Measurements from ENCODE around the gene HSH2D. TPM values are rescaled to one million over a fixed set of nuclear protein-coding genes. Genes with fewer than 3 reads are reported as not detected.

HSH2D gene
- total RNA-seq, 2 donors from 2014 or later: 0.16 to 0.56 TPM

DNA sequence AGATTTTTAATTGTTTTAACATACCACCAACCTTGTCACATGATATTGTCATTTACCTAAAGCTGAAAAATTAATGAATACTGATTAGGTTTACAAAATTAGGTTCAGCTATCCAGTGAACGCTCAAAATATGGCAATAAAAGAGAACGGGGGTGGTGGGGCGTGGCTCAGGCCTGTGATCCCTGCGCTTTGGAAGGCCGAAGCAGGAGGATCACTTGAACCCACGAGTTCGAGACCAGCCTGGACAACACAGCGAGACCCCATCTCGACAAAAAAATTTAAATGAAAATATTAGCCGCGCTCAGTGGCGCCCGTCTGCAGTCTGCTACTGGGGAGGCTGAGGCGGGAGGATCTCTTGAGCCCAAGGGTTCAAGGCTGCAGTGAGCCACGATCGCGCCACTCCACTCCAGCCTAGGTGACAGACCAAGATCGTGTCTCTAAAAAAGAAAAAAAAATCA lies 41.2 kb downstream of the HSH2D start:
- DNase-seq: no peak
- intact Hi-C loops (cut with DNase I): loop anchor here (5.0 to 10.0 kb wide), 3 partner anchors 70 to 602 kb away; partner anchors contain the start of gene RAB8A (in 1 of the 2)
- ATAC-seq: no peak

DNA sequence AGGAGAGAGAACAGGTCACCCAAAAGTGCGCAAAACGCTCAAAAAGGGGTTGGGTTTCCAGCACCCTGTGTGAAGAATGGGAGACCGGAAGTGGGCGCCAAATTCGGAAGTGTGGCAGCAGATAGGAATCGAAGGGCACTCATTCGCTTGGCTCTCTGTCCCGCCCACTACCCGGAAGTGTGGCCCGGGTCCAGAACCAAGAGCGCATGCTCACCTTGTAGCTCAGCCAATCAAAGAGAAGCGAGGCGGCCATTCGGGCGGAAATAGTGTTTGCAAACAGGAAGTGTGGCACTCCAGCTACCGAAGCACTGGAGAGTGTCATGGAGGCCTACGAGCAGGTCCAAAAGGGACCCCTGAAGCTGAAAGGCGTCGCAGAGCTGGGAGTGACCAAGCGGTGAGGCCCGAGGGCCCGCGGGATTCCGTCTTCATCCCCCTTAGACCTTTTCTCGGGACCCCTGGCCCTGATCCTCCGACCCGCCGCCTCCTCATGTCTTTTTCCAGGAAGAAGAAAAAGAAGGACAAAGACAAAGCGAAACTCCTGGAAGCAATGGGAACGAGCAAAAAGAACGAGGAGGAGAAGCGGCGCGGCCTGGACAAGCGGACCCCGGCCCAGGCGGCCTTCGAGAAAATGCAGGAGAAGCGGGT lies 41.8 kb downstream of the HSH2D start, which contains the start of gene FAM32A:
FAM32A (plus strand) TSS at position 288 of the 645 bp plus-strand sequence; CDS start at position 321, 33 bp downstream.
- intact Hi-C loops (cut with DNase I): loop anchor here in 1 of 2 donors (10.0 kb wide), 1 partner anchor 70 kb away; the partner anchor contains the start of gene RAB8A
- peak; percentile 99 for DNase-seq
- peak; percentile 98 for ATAC-seq

DNA sequence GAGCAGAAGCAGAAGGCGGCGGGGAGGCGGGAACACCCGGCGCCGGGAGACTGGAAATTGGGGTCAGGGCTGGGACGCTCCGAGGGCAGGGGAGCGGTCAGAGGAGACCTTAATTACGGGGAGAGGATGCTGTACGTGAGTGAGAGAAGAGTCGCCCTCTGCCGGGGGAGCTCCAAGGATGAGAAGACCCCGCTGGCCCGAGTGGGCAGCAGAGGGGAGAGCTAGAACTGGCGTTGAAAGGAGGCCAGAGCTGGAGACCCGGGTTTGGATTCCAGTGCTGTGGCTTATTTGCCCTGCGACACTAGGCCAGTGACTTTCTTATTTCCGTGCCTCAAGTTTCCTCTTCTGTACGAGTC lies 42.3 kb downstream of the HSH2D start:
- intact Hi-C loops (cut with DNase I): loop anchor here in 1 of 2 donors (10.0 kb wide), 1 partner anchor 71 kb away; the partner anchor contains the start of gene RAB8A
- ATAC-seq (peak; percentile 27 to 42), DNase-seq (peak; percentile 48)

DNA sequence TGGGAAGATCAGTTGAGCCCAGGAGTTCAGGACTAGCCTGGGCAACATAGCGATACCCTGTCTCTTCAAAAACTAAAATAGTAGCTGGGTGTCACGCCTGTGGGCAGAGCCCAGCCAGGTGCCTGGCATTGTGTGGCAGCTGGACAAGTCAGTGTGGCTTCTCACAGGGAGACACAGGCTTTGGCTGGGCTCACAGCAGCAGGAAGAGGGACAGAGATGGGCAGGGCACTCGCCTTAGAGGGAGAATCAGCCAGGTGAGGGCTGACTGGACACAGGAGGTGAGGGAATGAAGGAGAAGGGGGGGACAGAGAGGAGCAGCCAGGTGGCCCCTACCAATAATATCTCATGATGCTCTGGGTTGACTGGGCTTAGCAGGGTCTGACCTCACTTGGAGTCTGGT lies 45.0 kb downstream of the HSH2D start:
- DNase-seq (no peak), ATAC-seq (no peak)
- intact Hi-C loops (cut with DNase I): loop anchor here in 1 of 2 donors (10.0 kb wide), 1 partner anchor 74 kb away; the partner anchor contains the start of gene RAB8A

DNA sequence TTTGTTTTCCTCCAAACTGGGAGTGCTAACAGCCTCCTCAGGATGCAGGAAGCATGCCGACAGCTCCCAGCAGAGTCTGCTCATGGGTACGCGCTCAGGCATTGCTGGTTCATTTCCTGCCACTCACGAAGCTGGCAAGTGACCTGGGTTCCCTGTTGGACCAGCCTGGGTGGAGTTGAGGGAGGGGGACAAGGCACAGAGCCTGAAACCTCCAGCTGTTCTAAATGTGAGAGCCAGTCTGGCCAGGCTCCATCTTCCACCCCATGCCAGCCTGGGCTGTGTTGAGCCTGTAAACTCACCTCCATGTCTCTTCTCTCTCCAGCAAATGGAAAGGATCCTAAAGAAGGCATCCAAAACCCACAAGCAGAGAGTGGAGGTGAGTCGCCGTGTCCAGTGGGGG lies 46.7 kb downstream of the HSH2D start:
- intact Hi-C loops (cut with DNase I): no loop called here
- DNase-seq (no peak), ATAC-seq (no peak)

DNA sequence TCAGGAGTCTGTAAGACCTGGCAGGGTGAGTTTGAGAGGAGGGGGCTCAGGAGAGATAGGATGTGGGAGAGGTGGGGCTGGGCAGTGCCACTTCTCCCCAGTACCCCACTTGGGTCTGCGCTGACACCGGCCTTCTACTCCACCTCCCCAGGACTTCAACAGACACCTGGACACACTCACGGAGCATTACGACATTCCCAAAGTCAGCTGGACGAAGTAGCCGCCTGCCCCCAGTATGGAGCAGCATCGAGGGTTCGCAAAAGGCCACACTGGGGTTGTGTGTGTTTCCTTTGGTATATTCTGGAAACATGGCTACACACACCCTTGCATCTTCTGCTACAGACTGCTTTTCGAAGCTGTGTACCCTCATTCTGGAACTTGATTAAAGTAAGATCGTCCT lies 47.3 kb downstream of the HSH2D start:
- no peak for ATAC-seq
- no peak for DNase-seq
- intact Hi-C loops (cut with DNase I): no loop called here

DNA sequence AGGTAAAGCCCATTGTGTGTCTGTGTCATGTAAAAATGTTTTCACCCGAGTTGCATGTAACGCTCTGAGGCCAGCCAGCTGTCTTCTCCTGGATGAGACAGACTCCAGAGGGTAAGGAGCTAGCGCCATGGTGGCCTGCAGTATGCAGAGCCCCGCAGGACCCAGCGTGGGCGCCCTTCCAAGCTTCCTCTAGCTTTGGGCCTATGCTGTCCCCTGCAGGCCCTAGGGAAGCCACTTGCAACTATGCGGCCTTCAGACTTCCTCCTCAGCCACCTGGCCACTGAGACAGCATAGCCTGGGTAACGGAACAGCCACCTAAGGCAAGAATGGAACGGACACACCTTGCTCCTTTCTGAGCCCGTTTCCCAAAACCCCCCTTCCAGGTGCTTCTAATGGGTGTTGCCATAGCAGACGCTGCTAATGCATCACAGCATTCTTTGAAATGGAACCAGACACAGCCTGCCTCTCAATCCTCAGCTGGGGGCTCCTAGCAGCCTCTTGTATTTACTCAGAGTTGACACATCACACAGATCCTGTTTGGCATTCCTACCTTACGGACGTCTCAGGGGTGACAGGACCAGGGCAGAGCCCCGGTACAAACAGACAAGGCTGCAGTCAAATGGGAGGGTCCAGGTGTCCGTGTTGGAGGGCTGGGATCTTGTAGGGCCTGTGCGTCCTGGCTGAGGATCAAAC lies 47.9 kb downstream of the HSH2D start:
- intact Hi-C loops (cut with DNase I): no loop called here
- DNase-seq: no peak

DNA sequence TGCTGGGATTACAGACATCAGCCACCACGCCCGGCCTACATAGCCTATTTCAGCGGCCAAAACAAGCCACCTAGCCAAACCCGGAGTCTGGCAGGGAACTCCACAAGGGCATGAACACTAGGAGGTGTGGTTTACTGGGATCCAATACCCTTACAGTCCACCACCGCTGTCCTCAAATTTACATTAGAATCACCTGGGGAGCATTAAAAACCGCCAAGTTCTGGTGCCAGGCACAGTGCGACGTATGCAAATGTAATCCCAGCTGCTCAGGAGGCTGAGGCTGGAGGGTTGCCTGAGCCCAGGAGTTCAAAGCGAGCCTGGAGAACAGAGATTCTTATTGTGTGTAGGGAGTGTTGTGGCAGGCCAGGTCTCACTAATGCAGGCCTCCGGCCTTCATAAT lies 50.0 kb downstream of the HSH2D start:
- intact Hi-C loops (cut with DNase I): no loop called here
- DNase-seq: no peak
- no peak for ATAC-seq

More for the DNA sequence above, 47.9 kb downstream of the HSH2D start:
- no peak for ATAC-seq

DNA sequence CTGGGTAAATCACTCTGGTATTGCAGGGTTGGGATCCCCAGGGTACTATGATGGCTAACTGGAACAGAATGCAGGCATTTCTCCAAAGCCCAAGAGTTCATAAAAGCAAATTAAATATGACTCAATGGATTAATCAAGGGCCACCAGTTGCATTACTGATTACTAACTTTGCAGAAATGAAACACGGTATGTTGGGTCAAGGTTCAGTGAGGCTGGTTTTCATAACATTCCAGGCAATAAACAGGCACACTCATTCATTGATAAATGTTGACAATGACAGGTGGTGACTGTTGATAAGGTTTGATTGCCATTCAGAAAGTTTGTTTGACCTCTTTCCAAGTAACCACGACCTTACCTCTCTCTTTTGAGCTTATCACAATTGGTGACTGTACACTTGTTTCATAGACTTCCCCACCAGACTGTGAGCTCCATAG lies 53.7 kb downstream of the HSH2D start:
- intact Hi-C loops (cut with DNase I): no loop called here
- ATAC-seq: no peak
- DNase-seq: no peak

DNA sequence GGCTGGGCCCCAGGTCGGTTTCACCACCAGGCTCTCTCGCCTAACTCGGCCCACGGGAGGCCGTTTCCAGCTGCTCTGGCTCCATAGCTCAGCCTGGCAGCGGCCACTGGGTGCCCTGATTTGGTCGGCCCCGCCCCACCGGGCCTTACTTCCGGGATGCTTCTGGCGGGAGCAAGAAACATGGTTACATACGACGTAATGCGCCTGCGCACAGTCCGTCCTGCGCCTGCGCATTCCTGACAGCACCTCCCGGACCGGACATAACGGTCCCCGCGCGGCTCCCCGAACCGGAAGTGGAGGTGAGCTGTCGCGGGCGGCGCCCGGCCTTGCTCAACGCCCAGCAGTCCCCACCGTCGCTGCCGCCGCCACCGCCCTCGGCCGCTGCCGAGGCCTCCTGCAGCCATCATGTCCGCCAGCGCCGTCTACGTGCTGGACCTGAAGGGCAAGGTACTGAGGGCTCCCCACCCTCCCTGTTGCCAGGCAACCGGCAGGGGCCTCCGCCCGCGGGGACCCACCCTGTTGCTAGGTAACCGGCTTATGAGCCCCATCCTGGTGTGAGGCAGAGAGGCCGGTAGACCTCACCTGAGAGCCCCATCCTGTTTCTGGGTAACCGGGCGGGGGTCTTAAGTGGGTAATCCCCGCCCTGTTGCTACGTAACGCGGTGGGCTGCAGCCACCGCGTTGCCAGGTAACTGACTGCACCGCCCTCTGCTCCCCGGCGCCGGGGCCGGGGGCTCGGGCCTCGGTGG lies 54.3 kb downstream of the HSH2D start, which contains the start of gene AP1M1:
AP1M1 (plus strand) TSS at position 290 of the 748 bp plus-strand sequence; CDS start at position 406, 116 bp downstream.
- intact Hi-C loops (cut with DNase I): no loop called here
- peak; percentile 94 to 96 for ATAC-seq
- DNase-seq: peak; percentile 99

DNA sequence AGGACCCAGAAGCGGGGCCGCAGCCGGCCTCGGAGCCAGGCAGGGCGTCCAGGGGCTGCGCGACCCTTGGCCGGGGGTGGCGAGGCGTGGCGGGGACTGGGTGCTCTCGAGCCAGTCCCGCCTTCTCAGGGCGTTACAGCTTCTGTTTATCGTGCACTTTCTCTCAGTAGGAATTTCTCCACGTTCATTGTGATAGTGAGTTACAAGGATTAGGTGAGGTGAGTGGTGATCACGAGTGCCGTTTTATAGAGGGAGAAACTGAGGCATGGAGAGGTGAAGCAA lies 54.8 kb downstream of the HSH2D start:
- intact Hi-C loops (cut with DNase I): no loop called here
- ATAC-seq: peak; percentile 3 to 26

DNA sequence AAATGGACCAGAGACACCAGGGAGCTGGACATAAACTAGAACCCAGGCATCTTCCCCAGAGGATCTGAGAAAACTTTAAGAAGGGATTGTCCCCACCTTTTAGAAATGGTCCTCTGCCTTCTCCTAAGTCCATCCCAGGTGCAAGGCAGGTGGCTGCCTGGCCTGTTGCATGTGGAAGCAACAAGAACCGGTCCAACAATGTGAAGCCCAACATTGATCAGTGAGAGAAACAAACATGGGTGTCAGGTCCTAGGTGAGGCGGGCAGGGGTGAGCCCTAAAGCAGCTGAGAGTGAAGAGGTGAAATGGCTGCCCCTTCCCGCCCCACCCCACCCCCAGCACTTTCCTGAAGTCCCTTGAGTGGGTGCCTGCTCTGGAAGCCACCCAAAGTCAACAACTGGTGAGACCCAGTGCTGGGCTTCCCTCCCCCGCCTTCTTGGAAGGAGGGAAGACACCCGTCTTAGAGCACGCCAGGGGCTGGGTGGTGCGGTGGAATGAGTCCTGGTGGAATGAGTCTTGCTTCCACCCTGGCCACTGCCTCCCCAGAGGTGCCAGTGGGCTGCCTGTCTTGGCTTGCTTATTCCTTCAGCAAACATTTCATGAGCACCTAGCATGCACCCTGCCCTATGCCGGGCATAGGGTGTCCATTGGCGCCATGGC lies 55.9 kb downstream of the HSH2D start:
- no peak for ATAC-seq
- no peak for DNase-seq
- intact Hi-C loops (cut with DNase I): no loop called here

More for the DNA sequence above, 54.8 kb downstream of the HSH2D start:
- DNase-seq: no peak

DNA sequence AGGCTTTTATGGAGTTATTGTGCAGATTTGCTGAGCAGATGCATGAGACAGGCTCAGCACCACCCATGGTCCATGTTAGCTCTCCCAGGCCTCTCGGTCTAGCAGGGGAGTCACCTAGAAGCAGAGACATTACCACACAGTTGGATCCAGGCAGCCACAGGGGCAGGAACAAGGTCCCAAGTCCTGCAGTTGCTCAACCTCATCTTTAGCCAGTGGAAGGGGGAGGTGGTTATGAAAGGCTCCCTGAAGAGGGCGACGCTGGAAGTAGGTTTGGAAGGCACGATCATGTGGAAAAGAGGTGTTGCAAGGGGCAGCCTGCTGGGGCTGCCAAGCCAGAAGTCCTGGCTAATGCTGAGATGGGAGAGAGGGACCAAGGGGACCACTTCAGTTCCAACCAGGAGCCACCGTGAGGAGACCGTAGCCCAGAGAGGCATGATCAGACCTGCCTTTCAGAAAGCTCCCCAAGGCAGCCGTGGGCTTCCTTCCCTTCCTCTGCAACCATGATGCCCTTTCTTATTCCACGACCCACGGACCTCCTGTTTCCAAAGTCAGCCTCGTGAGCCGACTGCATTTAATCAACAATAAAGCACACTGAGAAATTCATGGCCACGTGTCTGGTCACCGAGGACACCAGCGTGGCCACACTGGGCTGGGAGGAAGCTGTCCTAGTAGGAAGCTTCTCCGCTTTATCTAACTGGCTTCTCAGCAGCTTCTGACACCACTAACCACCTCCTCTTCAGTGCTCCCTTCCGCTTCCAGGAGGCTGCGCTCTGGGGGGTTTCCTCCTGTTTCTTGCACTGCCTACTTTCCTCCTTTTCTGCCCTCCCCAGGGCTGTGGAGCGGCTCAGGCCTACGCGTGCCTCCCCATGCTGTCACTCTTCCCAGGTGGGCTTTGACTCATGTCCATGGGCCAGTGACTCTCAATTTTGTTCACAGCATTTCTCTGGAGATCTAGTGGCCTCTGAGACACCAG lies 56.8 kb downstream of the HSH2D start:
- ATAC-seq (peak in 1 of 2 donors; percentile 21), DNase-seq (no peak)
- intact Hi-C loops (cut with DNase I): no loop called here

DNA sequence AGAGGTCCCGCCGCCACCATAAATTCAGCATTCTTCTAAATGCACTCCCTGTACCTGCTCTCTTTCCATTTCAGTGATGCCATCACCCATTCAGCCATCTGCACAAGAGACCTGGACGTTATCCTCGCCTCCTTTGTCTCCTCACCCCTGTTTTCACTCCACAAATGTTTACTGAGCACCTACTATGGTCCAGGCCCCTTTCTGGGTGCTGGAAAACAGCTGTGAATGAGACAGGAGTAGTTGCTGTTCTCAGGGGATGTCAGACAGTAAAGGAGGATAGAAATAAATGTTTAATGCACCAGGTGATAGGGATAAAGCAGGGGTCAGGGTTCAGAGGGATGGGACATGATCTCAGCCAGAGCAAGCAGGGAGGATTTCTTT lies 57.5 kb downstream of the HSH2D start:
- intact Hi-C loops (cut with DNase I): no loop called here
- DNase-seq (no peak), ATAC-seq (no peak)

DNA sequence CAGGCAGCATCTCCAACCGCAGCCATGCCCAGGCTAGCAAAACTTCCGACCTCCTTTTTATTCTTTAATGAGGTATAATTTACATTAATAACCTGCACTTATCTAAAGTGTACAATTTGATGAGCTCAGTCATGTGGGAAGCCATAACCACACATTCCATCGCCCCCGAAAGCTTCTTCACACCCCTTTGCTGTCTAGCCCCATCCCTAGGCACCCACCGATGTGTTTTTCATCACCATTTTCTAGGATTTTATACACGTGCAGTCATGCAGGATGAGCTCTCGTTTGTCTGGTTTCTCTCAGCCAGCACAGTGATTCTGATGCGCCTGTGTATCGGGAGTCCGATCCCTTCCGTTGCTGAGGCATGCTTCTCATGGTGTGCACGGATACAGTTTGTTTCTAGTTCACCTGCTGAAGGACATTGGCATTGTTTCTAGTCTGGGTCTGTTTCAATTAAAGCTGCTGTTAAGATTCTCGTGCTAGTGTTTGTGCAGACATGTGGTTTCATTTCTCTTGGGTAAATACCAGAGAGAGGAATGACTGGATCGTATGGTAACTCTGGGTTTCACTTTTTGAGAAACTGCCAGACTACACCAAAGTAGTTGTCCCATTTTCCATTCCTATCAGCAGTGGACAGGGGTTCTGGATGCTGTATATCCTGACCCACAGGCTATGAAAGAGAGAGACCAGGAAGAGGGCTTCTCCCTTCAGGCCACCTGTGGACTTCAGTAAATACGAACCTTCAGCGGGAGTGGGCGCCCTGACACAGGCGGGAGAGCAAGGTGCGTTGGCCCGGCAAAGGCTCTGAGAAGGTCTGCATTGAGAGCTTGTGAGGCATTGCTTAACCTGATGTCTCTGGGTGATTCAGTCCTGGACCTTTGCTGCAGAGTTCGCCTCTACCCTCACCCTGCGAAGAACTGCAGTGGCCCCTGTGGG lies 59.1 kb downstream of the HSH2D start:
- intact Hi-C loops (cut with DNase I): no loop called here
- DNase-seq (no peak), ATAC-seq (no peak)

DNA sequence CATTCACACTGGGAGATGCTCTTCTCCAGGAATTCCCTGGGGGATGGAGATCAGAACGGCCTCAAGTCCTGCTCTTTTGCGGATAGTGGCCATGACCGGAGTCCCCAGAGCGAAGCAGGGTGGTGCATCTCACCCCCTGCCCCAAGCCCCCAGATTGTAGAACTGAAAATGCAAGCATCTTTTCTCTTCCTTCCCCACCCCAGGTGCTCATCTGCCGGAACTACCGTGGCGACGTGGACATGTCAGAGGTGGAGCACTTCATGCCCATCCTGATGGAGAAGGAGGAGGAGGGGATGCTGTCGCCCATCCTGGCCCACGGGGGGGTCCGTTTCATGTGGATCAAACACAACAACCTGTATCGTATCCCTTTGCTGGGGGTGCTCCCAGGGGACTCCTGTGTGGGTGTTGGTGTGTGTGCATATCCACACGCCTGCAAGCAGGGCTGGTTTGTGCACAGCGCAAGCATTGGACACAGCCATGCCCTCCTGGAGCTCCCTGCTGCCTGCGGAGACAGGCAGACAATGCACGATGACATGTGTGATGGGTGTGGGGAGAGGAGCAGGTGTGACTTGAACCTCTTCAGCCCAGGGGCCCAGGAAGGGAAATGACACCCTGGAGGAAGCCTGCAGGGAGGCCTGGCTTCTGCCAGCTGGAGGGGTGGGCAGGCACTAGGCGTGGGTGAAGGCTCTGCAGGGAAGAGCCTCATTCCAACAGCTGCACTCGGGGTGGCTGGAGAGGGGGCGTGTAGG lies 59.9 kb downstream of the HSH2D start:
- ATAC-seq: no peak
- DNase-seq: no peak
- intact Hi-C loops (cut with DNase I): no loop called here

DNA sequence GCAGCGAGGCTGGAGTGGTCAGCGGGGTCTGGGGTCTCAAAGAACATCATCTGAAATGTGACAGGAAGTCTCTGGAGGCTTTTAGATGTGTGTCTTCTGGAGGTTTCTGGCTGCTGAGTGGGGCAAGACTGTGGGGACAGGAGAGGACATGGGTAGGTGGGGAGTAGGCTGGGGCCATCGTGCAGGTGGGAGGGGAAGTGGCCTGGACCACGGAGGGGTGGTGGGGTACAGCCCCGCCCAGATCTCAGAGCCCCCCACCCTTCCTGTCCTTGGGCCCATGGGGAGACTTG lies 60.5 kb downstream of the HSH2D start:
- intact Hi-C loops (cut with DNase I): no loop called here
- DNase-seq (no peak), ATAC-seq (no peak)
